Measurements from ENCODE around the gene KIF27.
A peak's percentile ranks its signal among the peaks of the same experiment; 100 is the strongest.
"Not testable (repeated sequence)": the region's sequence is repeated elsewhere in the genome, so short reads cannot be mapped to it uniquely, and the experiment has no call there.

KIF27 gene

GRCh38 chr9:83930881-83931280 lies 9.6 kb upstream of the KIF27 start:
- DNase-seq: no peak

GRCh38 chr9:83927591-83927990 lies 6.4 kb upstream of the KIF27 start:
- no peak for DNase-seq

- DNase-seq: peak; percentile 13
Measured at GRCh38 chr9:83920469-83920926, 734 bp downstream of the KIF27 start.

- no peak for DNase-seq
Measured at GRCh38 chr9:83919111-83919510, 2.1 kb downstream of the KIF27 start.

GRCh38 chr9:83912194-83912593 lies 9.0 kb downstream of the KIF27 start:
- DNase-seq: peak; percentile 37

GRCh38 chr9:83906144-83906543 lies 15.1 kb downstream of the KIF27 start:
- no peak for DNase-seq

GRCh38 chr9:83900615-83901014 lies 20.6 kb downstream of the KIF27 start:
- DNase-seq: not testable (repeated sequence)

- not testable (repeated sequence) for DNase-seq
Measured at GRCh38 chr9:83894301-83894700, 26.9 kb downstream of the KIF27 start.

GRCh38 chr9:83886498-83886897 lies 34.7 kb downstream of the KIF27 start:
- not testable (repeated sequence) for DNase-seq

- peak; percentile 86 for DNase-seq
Measured at GRCh38 chr9:83885559-83886240, 35.5 kb downstream of the KIF27 start.

- not testable (repeated sequence) for DNase-seq
Measured at GRCh38 chr9:83881687-83882408, 39.4 kb downstream of the KIF27 start.

- not testable (repeated sequence) for DNase-seq
Measured at GRCh38 chr9:83875559-83875958, 45.7 kb downstream of the KIF27 start.

- not testable (repeated sequence) for DNase-seq
Measured at GRCh38 chr9:83849895-83850294, 71.3 kb downstream of the KIF27 start.

GRCh38 chr9:83837070-83837643 lies 84.1 kb downstream of the KIF27 start:
- not testable (repeated sequence) for DNase-seq

GRCh38 chr9:83830426-83831071 lies 90.7 kb downstream of the KIF27 start:
- DNase-seq: not testable (repeated sequence)

- peak; percentile 29 for DNase-seq
Measured at GRCh38 chr9:83824986-83825623, 96.1 kb downstream of the KIF27 start.

- peak; percentile 26 for DNase-seq
Measured at GRCh38 chr9:83817356-83818278, 103.6 kb downstream of the KIF27 start, which contains the start of gene GKAP1. Gene GKAP1, minus strand, starts transcription at chr9:83817769. Its CDS starts 11,252 bp downstream, at chr9:83806517.

- not testable (repeated sequence) for DNase-seq
Measured at GRCh38 chr9:83817011-83817355, 104.2 kb downstream of the KIF27 start.

- DNase-seq: not testable (repeated sequence)
Measured at GRCh38 chr9:83815120-83815519, 106.1 kb downstream of the KIF27 start.

- DNase-seq: not testable (repeated sequence)
Measured at GRCh38 chr9:83809213-83809612, 112.0 kb downstream of the KIF27 start.

- not testable (repeated sequence) for DNase-seq
Measured at GRCh38 chr9:83804454-83804853, 116.8 kb downstream of the KIF27 start.

All from fibroblast of skin of scalp (primary cell).